Renal cortex interstitium (tissue), 15 donors: ENCODE measurements around the gene PPFIA3. TPM values are rescaled to one million over a fixed set of nuclear protein-coding genes. Genes with fewer than 3 reads are reported as not detected.
A peak's percentile ranks its signal among the peaks of the same experiment; 100 is the strongest.
"Not testable (repeated sequence)": the region's sequence is repeated elsewhere in the genome, so short reads cannot be mapped to it uniquely, and the experiment has no call there.

ENCODE experiments used
- DNase-seq, 11 donors: peaks; one replicate each; pipeline ENCODE4 v3.0.0-alpha.2; 2013; ENCODE audit warnings: low read depth in 9 of 11, low spot score in 4 of 11; ENCODE audit errors: extremely low read depth in 1 of 11
- long read RNA-seq, 16 experiments: transcript quantifications; one replicate each; lab custom pipeline, GENCODE V29; 2026
- polyA plus RNA-seq, 3 donors: library from polyadenylated mRNA; unstranded; fragments of 120-200 nt; gene quantifications; one replicate each; pipeline ENCODE4 v1.2.1, GENCODE V29; 2013; ENCODE audit not compliant: insufficient read length in 3 of 3

Gene PPFIA3
- polyA plus RNA-seq, result 1 to 10 TPM; 4.7 to 8.4 (median 6.1) TPM
- long read RNA-seq, donor 1, transcript PPFIA3-209 (2 exons, 980 nt), result major isoform, 5 of 5 reads
- long read RNA-seq, donor 1, partial matches to known transcripts, result 0 of 5 reads
- long read RNA-seq, donor 1, other reads (novel, unspliced or antisense), result 0 of 5 reads
- long read RNA-seq, donor 2, partial matches to known transcripts, result 0 of 2 reads
- long read RNA-seq, donor 2, other reads (novel, unspliced or antisense), result 0 of 2 reads
- long read RNA-seq, donor 3, partial matches to known transcripts, result 0 of 4 reads
- long read RNA-seq, donor 3, other reads (novel, unspliced or antisense), result 0 of 4 reads
- long read RNA-seq, donor 4, partial matches to known transcripts, result 0 of 1 reads
- long read RNA-seq, donor 4, other reads (novel, unspliced or antisense), result 0 of 1 reads
- long read RNA-seq, donor 5, partial matches to known transcripts, result 0 of 2 reads
- long read RNA-seq, donor 5, other reads (novel, unspliced or antisense), result 0 of 2 reads
- long read RNA-seq, donor 6, partial matches to known transcripts, result 0 of 1 reads
- long read RNA-seq, donor 6, other reads (novel, unspliced or antisense), result 0 of 1 reads
- long read RNA-seq, donor 7, result 0 reads
- long read RNA-seq, donor 8, partial matches to known transcripts, result 29 of 30 reads
- long read RNA-seq, donor 8, other reads (novel, unspliced or antisense), result 0 of 30 reads
- long read RNA-seq, donor 9, partial matches to known transcripts, result 0 of 3 reads
- long read RNA-seq, donor 9, other reads (novel, unspliced or antisense), result 0 of 3 reads
- long read RNA-seq, donor 10, partial matches to known transcripts, result 0 of 2 reads
- long read RNA-seq, donor 10, other reads (novel, unspliced or antisense), result 0 of 2 reads
- long read RNA-seq, donor 11, partial matches to known transcripts, result 0 of 2 reads
- long read RNA-seq, donor 11, other reads (novel, unspliced or antisense), result 0 of 2 reads
- long read RNA-seq, donor 12, partial matches to known transcripts, result 0 of 1 reads
- long read RNA-seq, donor 12, other reads (novel, unspliced or antisense), result 0 of 1 reads
- long read RNA-seq, donor 13, partial matches to known transcripts, result 0 of 4 reads
- long read RNA-seq, donor 13, other reads (novel, unspliced or antisense), result 0 of 4 reads
- long read RNA-seq, donor 14, partial matches to known transcripts, result 0 of 17 reads
- long read RNA-seq, donor 14, other reads (novel, unspliced or antisense), result 15 of 17 reads
- long read RNA-seq, donor 15, result 0 reads
- long read RNA-seq, donor 16, transcript PPFIA3-209 (2 exons, 980 nt), result major isoform, 6 of 7 reads
- long read RNA-seq, donor 16, partial matches to known transcripts, result 0 of 7 reads
- long read RNA-seq, donor 16, other reads (novel, unspliced or antisense), result 0 of 7 reads

DNA sequence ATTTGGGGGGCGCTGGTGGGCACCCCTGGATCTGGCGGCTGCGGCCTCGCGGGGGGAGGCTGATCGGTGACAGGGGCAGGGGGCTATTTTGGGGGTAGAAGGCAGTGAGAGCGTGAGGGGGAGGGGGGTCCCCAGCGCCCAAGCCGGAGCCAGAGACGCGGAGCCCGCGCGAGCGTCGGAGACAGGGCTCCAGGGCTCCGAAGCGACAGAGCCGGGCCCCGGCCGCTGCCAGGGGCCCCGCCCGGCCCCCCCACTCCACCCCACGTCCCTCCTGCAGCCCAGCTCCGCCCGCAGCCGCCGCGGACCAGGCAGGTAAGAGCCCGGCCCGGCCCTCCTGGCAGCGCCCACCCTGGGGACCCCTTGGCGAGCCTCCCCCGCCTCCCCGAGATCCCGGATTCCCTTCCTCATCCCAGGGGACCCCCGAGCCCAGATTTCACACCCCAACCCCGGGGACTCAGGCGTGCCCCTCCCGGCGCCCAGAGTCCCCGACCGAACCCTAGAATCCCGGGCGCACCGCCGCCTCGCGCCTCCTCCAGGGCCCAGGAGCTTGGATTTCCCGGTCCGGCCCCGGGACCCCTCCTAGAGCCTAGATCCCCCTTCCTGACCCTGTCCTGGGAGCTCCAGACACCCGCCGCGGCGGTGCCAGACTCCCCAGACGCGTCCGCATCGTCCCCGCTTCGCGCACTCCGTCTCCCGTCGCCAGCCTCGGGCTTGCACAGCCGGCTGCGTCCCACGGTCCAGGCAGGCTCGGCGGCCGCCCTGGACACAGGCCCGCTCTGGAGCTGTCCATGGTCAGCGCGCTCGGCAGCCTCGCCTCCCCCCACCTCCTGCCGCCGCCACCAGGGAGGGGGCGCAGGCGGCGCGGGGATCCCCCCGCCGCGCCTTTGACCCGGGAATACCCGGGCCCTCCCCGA lies at the start of gene PPFIA3:
Gene PPFIA3 (plus strand): TSS at position 134 of the 914 bp plus-strand sequence. CDS start 8,330 bp downstream, outside the sequence.
- DNase-seq, result peak in 4 of 11 donors; percentile 58 to 68 (median 63)

- DNase-seq, result no peak
These were observed 48.9 kb upstream of the PPFIA3 start for GRCh38 chr19:49070416-49070815.

DNA sequence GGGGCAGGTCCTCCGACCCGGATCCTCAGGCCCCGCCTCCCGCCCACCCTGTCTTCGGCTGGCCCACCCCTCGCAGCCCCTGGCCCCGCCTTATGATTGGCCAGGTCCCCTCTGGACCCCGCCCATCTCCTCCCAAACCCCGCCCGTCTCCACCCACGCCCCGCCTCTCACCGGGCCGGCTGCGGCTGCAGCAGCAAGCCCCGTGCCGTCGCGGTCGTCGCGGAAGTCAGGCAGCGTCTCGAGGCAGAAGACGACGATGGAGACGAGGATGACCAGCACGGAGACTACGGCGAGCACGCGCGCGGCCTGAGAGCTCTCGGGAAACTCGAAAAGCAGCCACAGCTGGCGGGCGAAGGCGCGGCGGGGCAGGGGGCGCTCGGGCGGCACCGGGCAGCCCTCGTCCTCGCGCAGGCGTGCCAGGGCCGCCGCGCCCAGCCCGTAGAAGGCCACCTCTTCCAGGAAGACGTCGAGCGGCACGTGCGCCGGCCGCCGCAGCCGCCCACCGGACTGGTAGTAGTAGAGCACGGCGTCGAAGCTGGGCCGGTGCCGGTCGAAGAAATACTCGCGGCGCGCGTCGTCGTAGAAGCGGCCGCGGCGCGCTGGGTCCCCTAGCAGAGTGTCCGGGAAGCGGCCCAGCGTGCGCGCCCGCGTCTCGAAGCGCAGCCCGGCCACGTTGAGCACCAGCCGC lies 47.3 kb upstream of the PPFIA3 start:
- no peak for DNase-seq

- no peak for DNase-seq
These were observed 45.6 kb upstream of the PPFIA3 start for GRCh38 chr19:49073514-49074378.

DNA sequence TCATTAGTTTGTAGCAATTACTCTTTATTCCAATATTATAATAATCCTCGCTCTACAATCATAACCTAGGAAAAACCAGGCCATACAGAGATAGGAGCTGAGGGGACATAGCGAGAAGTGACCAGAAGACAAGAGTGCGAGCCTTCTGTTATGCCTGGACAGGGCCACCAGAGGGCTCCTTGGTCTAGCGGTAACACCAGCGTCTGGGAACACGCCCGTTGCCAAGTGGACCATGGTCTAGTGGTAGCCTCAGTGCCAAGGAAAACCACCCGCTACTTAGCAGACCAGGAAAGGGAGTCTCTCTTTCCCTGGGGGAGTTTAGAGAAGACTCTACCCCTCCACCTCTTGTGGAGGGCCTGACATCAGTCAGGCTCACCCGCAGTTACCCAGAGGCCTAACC lies 44.5 kb upstream of the PPFIA3 start:
- not testable (repeated sequence) for DNase-seq

- DNase-seq, result no peak
These were observed 39.0 kb upstream of the PPFIA3 start for GRCh38 chr19:49080392-49080791.

- no peak for DNase-seq
These were observed 38.1 kb upstream of the PPFIA3 start for GRCh38 chr19:49081273-49081672.

DNA sequence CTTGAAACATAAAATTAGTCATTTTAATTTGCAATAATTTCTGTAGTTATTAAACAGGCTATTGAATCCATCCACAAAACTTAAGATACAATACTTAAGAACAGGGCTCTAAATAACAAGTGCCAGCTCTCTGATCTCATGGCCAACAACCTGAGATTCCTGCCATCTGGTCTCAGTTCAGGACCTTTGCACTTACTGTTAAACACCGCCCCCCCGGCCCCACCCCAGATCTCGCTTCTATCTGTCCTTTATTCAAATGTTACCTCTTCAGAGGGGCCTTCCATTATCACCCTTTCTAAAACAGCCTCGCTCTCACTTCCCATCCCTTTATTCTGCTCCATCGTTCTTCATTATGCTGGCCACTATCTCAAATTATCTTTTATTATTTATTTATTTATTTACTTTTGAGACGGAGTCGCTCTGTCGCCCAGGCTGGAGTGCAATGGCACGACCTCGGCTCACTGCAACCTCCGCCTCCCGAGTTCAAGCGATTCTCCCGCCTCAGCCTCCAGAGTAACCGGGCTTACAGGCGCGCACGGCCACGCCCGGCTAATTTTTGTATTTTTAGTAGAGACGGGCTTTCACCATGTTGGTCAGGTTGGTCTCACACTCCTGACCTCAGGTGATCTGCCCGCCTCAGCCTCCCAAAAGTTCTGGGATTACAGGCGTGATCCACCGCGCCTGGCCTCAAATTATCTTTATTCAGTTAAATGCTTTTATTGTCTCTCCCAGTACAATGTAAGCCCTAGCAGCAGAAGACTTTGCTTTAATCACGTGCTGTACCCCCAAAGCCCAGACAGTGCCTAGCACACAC lies 34.9 kb upstream of the PPFIA3 start:
- no peak for DNase-seq

- peak; percentile 96 to 100 (median 99) for DNase-seq
These were observed 34.1 kb upstream of the PPFIA3 start, which contains the start of gene SNRNP70 for GRCh38 chr19:49085020-49085867. TSS of gene SNRNP70 (plus strand) at chr19:49085451. CDS start at chr19:49086415, 964 bp downstream.

DNA sequence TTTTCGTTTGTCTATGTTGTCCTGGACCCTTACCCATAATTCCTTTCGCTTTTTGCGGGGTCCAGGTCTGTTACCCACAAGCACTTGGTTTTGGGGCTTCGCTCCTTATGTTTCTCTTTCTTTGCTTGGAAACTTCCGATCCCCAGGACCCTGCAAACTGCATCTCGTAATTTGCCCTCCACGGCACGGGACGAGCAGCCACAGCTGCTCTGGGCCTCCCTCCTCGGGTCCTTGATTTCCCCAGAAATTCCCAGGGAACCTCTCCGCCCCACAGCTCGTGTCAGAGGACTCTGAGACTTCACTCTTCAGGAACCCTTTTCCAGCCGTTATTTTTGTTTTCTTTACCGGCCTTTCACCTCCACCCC lies 33.5 kb upstream of the PPFIA3 start:
- DNase-seq, result no peak

GRCh38 chr19:49086296-49086695 lies 33.0 kb upstream of the PPFIA3 start:
- no peak for DNase-seq

DNA sequence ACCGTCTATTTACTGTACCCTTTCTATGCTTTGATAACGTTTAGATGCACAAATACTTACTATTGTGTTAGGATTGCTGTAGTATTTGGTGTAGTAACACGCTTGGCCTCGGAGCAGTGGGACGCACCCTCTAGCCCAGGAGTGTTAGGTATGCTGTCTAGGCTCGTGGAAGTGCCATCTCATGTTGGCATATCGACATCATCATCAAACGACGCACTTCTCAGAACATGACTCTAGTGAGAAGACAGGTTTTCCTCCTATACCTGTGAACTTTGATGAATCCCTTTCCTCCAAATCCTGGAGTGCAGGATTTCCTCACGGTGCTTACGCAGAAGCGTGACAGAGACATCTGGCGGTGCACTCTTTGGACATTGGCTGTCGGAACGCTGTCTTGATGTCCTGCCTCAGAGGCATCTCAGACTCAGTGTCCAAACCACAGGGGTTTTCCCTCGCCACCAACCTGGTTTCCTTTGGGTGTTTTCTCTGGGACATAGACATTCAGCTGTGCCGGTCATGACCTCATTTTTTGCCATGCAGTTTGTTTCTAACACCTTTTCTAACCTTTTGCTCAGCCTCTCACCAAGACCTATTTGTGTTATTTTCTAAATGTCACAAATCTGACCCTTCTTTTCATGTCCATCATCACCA lies 27.8 kb upstream of the PPFIA3 start:
- no peak for DNase-seq

GRCh38 chr19:49092686-49093085 lies 26.7 kb upstream of the PPFIA3 start:
- no peak for DNase-seq
